GM19463 (cell line): ENCODE measurements around the gene NDUFS6.

Experiments used
- ATAC-seq: cut with Tn5 transposase; IDR thresholded peaks from one replicate; pipeline ENCODE4 v1.9.1; 2021; ENCODE audit warnings: mild to moderate bottlenecking, moderate library complexity; ENCODE audit not compliant: unreplicated experiment

The NDUFS6 gene

GRCh38 chr5:1801222-1801966 lies at the start of gene NDUFS6:
TSS of gene NDUFS6 (plus strand) at chr5:1801407. CDS start at chr5:1801418, 11 bp downstream.
- ATAC-seq: peak; percentile 51

GRCh38 chr5:1751864-1752822 lies 49.1 kb upstream of the NDUFS6 start:
- no peak for ATAC-seq

GRCh38 chr5:1752881-1753280 lies 48.3 kb upstream of the NDUFS6 start:
- ATAC-seq: no peak

- no peak for ATAC-seq
These were observed 47.7 kb upstream of the NDUFS6 start for GRCh38 chr5:1753490-1753889.

GRCh38 chr5:1754531-1755220 lies 46.5 kb upstream of the NDUFS6 start:
- no peak for ATAC-seq

- no peak for ATAC-seq
These were observed 45.8 kb upstream of the NDUFS6 start for GRCh38 chr5:1755321-1755949.

- ATAC-seq: no peak
These were observed 44.7 kb upstream of the NDUFS6 start for GRCh38 chr5:1756481-1756880.

- no peak for ATAC-seq
These were observed 43.7 kb upstream of the NDUFS6 start for GRCh38 chr5:1757511-1757910.

- ATAC-seq: no peak
These were observed 42.6 kb upstream of the NDUFS6 start for GRCh38 chr5:1758574-1758973.

- no peak for ATAC-seq
These were observed 41.7 kb upstream of the NDUFS6 start for GRCh38 chr5:1759378-1759970.

GRCh38 chr5:1760231-1760630 lies 41.0 kb upstream of the NDUFS6 start:
- ATAC-seq: no peak

- no peak for ATAC-seq
These were observed 40.4 kb upstream of the NDUFS6 start for GRCh38 chr5:1760656-1761452.

GRCh38 chr5:1761453-1761755 lies 39.8 kb upstream of the NDUFS6 start:
- ATAC-seq: no peak

GRCh38 chr5:1762121-1762882 lies 38.9 kb upstream of the NDUFS6 start:
- no peak for ATAC-seq

- ATAC-seq: no peak
These were observed 38.2 kb upstream of the NDUFS6 start for GRCh38 chr5:1762883-1763547.

GRCh38 chr5:1763548-1763911 lies 37.7 kb upstream of the NDUFS6 start:
- ATAC-seq: no peak

GRCh38 chr5:1763960-1764605 lies 37.1 kb upstream of the NDUFS6 start:
- no peak for ATAC-seq

GRCh38 chr5:1764606-1764960 lies 36.6 kb upstream of the NDUFS6 start:
- ATAC-seq: no peak
